GM12864 (cell line): ENCODE measurements around the gene PLXNA2.

ENCODE experiments used
- DNase-seq: peaks from one replicate; pipeline ENCODE4 v3.0.0-alpha.2; 2011; ENCODE audit warnings: low read depth
- H3K4me3 ChIP-seq: 2 replicates; pipeline ENCODE4 v1.5.1; 2011; ENCODE audit warnings: mild to moderate bottlenecking, low read depth, low read length, control low read depth
- TF ChIP-seq, protein P1 (sequence below): IDR thresholded peaks from 2 replicates; pipeline ENCODE4 v1.5.1; 2011; ENCODE audit warnings: low read depth, mild to moderate bottlenecking, moderate library complexity, low read length, control low read depth, inconsistent platforms; ENCODE audit errors: missing control alignments

PLXNA2 gene

DNA sequence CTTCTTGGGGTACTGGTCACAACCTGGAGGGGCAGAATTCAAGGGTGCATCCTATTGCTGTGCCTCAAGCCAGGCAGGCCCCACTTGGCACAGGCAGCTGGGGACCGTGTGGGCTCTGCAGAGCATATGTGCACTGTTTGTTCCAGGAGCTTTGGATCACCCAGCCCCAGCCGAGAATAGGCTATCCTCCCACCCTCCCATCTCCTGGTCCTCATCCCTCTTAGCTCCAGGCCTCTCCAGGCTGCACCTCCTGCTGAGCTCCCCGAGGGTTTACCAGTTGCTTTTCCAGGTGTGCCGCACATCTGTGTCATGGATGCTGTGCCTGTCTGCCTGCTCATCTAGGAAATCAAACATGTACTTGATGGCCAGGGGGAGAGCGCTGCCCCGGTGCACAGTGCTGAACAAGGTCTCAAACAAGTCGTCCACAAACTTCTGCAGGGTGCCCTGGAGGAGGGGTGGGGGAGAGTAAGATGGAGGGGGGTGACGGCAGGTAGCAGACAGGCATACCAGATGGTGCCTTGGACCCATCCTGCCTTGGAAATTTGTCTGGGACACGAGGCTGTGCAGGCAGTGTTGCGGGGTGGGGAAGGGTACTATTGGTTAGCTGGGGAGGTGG lies 212.8 kb downstream of the PLXNA2 start:
- H3K4me3 ChIP-seq: no peak overlapping the region
- TF ChIP-seq, protein P1, sequence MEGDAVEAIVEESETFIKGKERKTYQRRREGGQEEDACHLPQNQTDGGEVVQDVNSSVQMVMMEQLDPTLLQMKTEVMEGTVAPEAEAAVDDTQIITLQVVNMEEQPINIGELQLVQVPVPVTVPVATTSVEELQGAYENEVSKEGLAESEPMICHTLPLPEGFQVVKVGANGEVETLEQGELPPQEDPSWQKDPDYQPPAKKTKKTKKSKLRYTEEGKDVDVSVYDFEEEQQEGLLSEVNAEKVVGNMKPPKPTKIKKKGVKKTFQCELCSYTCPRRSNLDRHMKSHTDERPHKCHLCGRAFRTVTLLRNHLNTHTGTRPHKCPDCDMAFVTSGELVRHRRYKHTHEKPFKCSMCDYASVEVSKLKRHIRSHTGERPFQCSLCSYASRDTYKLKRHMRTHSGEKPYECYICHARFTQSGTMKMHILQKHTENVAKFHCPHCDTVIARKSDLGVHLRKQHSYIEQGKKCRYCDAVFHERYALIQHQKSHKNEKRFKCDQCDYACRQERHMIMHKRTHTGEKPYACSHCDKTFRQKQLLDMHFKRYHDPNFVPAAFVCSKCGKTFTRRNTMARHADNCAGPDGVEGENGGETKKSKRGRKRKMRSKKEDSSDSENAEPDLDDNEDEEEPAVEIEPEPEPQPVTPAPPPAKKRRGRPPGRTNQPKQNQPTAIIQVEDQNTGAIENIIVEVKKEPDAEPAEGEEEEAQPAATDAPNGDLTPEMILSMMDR: no peak
- DNase-seq: no peak

GRCh38 chr1:208030288-208031091 lies 213.7 kb downstream of the PLXNA2 start:
- TF ChIP-seq, protein P1: no peak
- H3K4me3 ChIP-seq: no peak overlapping the region
- DNase-seq: no peak

DNA sequence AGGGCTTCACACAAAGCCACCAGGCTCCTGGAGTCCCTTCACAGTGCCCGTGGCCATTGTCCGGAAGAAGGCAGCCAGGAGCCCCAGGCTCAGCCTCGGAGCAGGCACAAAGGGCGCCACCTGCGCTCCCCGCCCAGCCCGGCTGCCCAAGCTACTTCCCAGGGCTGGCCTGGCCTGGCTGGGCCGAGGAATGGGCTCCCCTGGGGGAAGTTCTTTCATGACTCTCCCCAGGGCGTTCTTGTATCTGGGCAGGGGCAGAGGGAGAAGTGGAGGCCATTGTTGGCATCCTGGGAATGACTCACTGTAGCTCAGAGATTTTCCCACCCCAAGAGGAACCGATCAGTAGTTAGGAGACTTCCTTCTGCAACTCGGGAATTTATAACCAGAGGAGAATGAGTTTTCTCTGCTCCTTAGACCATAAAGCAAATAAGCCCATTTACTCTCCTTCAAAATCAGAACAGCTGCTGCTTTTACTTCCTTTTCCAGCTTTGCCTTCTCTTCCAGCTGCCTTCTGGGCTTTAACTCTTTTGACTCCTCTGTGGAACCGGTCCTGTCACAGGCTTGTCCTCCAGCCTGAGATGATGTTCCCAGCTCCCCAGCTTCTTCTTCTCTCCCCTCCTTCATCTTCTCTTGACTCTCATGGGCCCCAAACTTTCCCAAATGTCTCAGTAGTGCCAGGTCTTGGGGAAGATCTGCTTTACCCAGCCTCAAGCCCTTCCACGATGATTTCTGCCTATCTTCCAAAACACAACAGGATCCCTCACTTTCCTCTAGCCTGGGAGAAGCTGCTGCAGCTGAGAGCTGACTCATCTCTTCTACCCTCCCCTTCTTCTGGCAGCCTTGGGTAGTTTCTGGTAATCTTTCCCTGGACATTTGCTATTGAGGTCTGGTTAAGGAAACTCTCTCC lies 214.6 kb downstream of the PLXNA2 start:
- no peak for DNase-seq
- TF ChIP-seq, protein P1: no peak
- H3K4me3 ChIP-seq: no peak overlapping the region

- no peak for DNase-seq
- TF ChIP-seq, protein P1: no peak
- H3K4me3 ChIP-seq: no peak overlapping the region
Observed at GRCh38 chr1:208028526-208028925, 215.7 kb downstream of the PLXNA2 start.

DNA sequence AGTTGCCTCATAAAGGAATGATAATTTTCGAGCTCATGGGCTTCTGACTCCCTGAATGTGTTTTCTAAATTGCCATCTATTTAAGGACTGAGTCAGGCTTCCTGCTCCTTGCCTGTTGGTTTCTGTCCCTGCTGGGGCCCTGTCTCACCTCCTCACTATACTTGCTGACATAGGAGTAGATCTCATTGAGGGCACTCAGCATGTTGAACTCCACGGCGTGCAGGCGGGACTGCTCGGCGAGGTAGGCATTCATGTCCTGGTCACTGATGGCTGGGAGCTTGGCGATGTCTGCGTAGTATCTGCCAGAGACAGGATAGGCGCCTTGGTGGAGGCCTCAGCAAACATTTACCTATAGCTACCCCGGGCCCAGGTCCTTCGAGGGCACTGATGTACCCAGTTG lies 216.3 kb downstream of the PLXNA2 start:
- no peak for DNase-seq
- TF ChIP-seq, protein P1: no peak

DNA sequence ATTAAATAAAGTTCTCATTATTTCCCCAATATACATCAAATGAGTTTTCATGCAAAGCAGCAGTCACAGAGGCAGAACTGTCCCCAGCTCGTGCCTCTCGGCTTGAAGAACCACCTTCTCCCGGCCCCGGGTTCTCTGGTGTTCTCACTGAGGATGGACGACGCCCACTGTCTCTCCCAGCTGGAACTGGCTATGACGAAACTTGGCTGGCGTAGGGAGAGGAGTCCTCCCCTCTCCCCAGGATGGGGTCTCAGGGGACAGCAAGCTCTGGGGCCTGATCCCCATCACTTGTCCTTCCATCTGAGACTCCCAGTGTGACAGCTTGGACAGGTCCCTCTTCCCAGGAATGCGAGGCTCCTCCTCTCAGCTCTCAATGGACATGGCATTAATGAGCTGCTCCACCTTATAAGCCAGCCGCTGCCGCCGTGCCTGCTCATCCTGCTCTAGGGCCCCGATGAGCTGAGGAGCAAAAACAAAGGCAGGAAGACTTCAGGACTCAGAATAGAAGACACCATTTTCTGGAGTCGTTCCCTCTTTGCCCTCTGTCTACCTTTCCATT lies 217.2 kb downstream of the PLXNA2 start:
- DNase-seq: no peak
- TF ChIP-seq, protein P1: no peak
- H3K4me3 ChIP-seq: no peak overlapping the region

More for the DNA sequence above, 216.3 kb downstream of the PLXNA2 start:
- H3K4me3 ChIP-seq: no peak overlapping the region
